Loucy (cell line): ENCODE measurements around the gene MYOM3.

ENCODE experiments used
- H2AFZ ChIP-seq: fragments of 200-600 bp; sonication (generic); 2 replicates; pipeline ENCODE4 v1.6.0; 2016; ENCODE audit warnings: antibody characterized with exemption, mild to moderate bottlenecking, low read length, moderate library complexity
- H3F3A ChIP-seq: fragments of 200-600 bp; 2 replicates; pipeline ENCODE4 v1.6.0; 2016; ENCODE audit warnings: antibody characterized with exemption, low read depth, mild to moderate bottlenecking
- H3K27me3 ChIP-seq: fragments of 200-600 bp; sonication (generic); 2 replicates; pipeline ENCODE4 v1.6.1; 2014; ENCODE audit warnings: low read length, mild to moderate bottlenecking; ENCODE audit not compliant: insufficient read depth, poor library complexity, severe bottlenecking
- H3K36me3 ChIP-seq: fragments of 200-600 bp; sonication (generic); 2 replicates; pipeline ENCODE4 v1.6.1; 2016; ENCODE audit warnings: low read length; ENCODE audit not compliant: insufficient read depth
- H3K4me1 ChIP-seq: fragments of 200-600 bp; sonication (generic); 2 replicates; pipeline ENCODE4 v1.5.1; 2014; ENCODE audit warnings: low read length, mild to moderate bottlenecking; ENCODE audit not compliant: insufficient read depth, poor library complexity, severe bottlenecking
- H3K4me2 ChIP-seq: fragments of 200-600 bp; sonication (generic); 2 replicates; pipeline ENCODE4 v1.6.0; 2014; ENCODE audit warnings: antibody characterized with exemption, low read length, low read depth, mild to moderate bottlenecking; ENCODE audit not compliant: poor library complexity, severe bottlenecking
- H3K4me3 ChIP-seq: fragments of 200-600 bp; sonication (generic); 2 replicates; pipeline ENCODE4 v1.5.1; 2014; ENCODE audit warnings: low read length, mild to moderate bottlenecking, mixed read lengths; ENCODE audit not compliant: poor library complexity, severe bottlenecking
- H3K79me2 ChIP-seq: fragments of 200-600 bp; sonication (generic); 2 replicates; pipeline ENCODE4 v1.6.1; 2014; ENCODE audit warnings: low read length; ENCODE audit not compliant: insufficient read depth
- H3K9ac ChIP-seq: fragments of 200-600 bp; sonication (generic); 2 replicates; pipeline ENCODE4 v1.6.0; 2014; ENCODE audit warnings: mild to moderate bottlenecking, low read depth, low read length, moderate library complexity; ENCODE audit not compliant: poor library complexity, severe bottlenecking
- H3K9me2 ChIP-seq: fragments of 200-600 bp; sonication (generic); replicated peaks from 2 replicates; pipeline ENCODE4 v1.6.1; 2016; ENCODE audit warnings: low read depth, low read length, mixed read lengths
- H3K9me3 ChIP-seq: fragments of 200-600 bp; sonication (generic); 2 replicates; pipeline ENCODE4 v1.6.1; 2014; ENCODE audit warnings: mild to moderate bottlenecking, antibody characterized with exemption, low read length, low read depth; ENCODE audit not compliant: insufficient read depth
- H4K20me1 ChIP-seq: fragments of 200-600 bp; sonication (generic); 2 replicates; pipeline ENCODE4 v1.6.0; 2014; ENCODE audit warnings: antibody characterized with exemption, low read length, mild to moderate bottlenecking; ENCODE audit not compliant: insufficient read depth, poor library complexity, severe bottlenecking
- CTCF ChIP-seq: fragments of 200-600 bp; sonication (generic); conservative IDR thresholded peaks from 2 replicates; pipeline ENCODE4 v1.5.1; 2014; ENCODE audit warnings: mild to moderate bottlenecking, antibody characterized with exemption, low read length
- EZH2phosphoT487 ChIP-seq: fragments of 200-600 bp; IDR thresholded peaks from 2 replicates; pipeline ENCODE4 v1.6.1; 2018; ENCODE audit warnings: antibody characterized with exemption, mild to moderate bottlenecking, moderate library complexity, borderline replicate concordance

Gene MYOM3

GRCh38 chr1:24119859-24120756, 8.2 kb upstream of the MYOM3 start:
- no peaks in the 10 kb centered on the region for H3K79me2 ChIP-seq
- H4K20me1 ChIP-seq, result no peaks in the 10 kb centered on the region
- no peaks in the 10 kb centered on the region for H3F3A ChIP-seq
- no peak overlapping the region for H2AFZ ChIP-seq
- no peak overlapping the region for H3K4me3 ChIP-seq
- no peaks in the 10 kb centered on the region for H3K4me1 ChIP-seq
- no peaks in the 10 kb centered on the region for H3K36me3 ChIP-seq
- no peak overlapping the region for H3K4me2 ChIP-seq
- no peaks in the 10 kb centered on the region for H3K9me3 ChIP-seq
- H3K9me2 ChIP-seq, result no peaks in the 10 kb centered on the region
- TF ChIP-seq CTCF (no peak), EZH2phosphoT487 (no peak)
- H3K27me3 ChIP-seq, result no peaks in the 10 kb centered on the region
- H3K9ac ChIP-seq, result no peak overlapping the region

DNA sequence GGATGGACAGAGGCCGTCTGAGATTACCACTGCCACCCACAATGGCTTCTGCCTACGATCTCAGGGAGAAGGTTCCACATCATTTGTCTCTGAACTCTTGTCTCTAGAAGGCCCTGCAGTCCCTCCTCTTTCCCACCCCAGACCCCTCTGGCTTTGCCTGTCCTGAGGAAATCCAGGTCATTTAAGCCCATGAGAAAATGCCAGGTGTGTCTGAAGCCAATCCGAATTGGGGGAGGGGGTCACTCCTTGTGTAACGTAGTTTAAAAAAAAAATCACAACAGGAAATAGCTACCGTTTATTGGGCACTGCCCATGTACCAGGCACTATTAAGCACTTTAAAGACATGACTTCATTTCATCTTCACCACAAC, 7.5 kb upstream of the MYOM3 start:
- Histone ChIP-seq H3K4me1 (no peaks in the 10 kb centered on the region), H4K20me1 (no peaks in the 10 kb centered on the region), H3K4me2 (no peak overlapping the region), H3K9ac (no peak overlapping the region), H3K36me3 (no peaks in the 10 kb centered on the region), H3K9me3 (no peaks in the 10 kb centered on the region), H3K4me3 (no peak overlapping the region), H3K9me2 (no peaks in the 10 kb centered on the region), H3K27me3 (no peaks in the 10 kb centered on the region), H3K79me2 (no peaks in the 10 kb centered on the region), H2AFZ (no peak overlapping the region), H3F3A (no peaks in the 10 kb centered on the region)
- TF ChIP-seq EZH2phosphoT487 (no peak), CTCF (no peak)

DNA sequence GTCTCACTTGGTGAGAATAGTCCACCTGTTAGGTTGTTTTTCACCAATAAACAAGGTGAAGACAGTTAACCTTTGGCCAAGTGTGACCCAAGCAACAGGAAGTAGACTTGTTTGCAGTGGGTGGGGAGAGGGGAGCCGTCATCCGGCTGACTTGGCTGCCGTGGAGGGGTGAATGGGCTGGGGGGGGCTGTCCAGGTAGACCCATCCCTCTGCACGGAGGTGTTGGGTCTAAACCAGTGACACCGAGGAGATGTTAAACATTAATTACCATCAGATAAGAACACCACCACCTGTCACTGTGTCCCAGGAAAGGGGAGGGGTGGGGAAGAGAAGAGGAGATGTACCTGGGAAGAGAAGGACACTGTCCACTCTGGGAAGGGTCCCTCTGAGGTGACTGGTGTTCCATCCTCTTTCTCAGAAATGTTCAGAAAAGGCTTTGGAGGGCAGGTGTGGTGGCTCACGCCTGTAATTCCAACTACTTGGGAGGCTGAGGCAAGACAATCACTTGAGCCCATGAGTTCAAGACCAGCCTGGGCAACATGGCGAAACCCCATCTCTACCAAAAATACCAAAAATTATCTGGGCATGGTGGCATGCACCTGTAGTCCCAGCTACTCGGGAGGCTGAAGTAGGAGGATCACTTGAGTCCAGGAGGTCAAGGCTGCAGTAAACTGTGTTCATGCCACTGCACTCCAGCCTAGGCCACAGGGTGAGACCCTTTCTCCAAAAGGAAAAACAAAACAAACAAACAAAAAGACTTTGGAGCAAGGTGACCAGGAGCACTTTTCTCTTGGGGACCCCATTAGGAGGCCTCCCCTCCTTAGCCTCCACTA, 6.7 kb upstream of the MYOM3 start:
- Histone ChIP-seq H3K27me3 (no peaks in the 10 kb centered on the region), H2AFZ (no peak overlapping the region), H3K9me3 (no peaks in the 10 kb centered on the region), H3K9ac (no peak overlapping the region), H3K4me3 (no peak overlapping the region), H3F3A (no peaks in the 10 kb centered on the region), H4K20me1 (no peaks in the 10 kb centered on the region), H3K9me2 (no peaks in the 10 kb centered on the region), H3K36me3 (no peaks in the 10 kb centered on the region), H3K79me2 (no peaks in the 10 kb centered on the region), H3K4me2 (no peak overlapping the region), H3K4me1 (no peaks in the 10 kb centered on the region)
- TF ChIP-seq EZH2phosphoT487 (no peak), CTCF (no peak)
